ENCODE results near the gene TMEM219.
"Not testable (repeated sequence)": the region's sequence is repeated elsewhere in the genome, so short reads cannot be mapped to it uniquely, and the experiment has no call there.

The TMEM219 gene

DNA sequence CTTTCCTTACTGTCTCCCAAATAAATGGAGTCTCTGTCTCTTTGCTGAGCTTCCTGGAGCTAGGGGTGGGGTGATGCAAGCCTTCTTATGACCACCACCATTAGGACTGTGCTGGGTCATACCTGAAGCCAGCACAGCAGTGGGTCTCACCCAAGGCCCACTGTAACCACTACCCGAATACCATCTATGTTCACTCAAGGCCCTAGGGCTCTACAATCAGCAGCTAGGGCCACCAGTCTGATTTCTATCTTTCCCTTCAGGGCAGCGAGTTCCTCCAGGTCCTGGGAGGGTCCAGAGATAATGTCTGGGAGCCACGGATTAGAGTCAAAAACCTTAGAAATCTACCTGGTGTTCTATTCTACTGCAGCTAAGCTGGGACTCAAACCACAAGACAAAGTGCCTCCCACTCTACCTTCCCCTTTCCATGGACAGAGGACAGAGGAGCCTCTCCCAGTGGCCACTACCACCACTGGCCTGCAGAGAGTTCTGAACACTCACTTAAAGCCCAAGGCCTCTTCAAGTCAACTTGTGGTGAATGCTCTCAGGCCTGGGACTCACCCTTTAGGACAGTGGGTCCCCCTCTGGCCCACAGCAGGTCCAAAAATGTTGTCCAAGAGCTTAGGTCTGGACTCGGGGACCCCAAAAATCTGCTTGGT is 10.9 kb upstream of the TMEM219 start:
- no peak for DNase-seq (ENCODE audit: low read depth, low spot score)

DNA sequence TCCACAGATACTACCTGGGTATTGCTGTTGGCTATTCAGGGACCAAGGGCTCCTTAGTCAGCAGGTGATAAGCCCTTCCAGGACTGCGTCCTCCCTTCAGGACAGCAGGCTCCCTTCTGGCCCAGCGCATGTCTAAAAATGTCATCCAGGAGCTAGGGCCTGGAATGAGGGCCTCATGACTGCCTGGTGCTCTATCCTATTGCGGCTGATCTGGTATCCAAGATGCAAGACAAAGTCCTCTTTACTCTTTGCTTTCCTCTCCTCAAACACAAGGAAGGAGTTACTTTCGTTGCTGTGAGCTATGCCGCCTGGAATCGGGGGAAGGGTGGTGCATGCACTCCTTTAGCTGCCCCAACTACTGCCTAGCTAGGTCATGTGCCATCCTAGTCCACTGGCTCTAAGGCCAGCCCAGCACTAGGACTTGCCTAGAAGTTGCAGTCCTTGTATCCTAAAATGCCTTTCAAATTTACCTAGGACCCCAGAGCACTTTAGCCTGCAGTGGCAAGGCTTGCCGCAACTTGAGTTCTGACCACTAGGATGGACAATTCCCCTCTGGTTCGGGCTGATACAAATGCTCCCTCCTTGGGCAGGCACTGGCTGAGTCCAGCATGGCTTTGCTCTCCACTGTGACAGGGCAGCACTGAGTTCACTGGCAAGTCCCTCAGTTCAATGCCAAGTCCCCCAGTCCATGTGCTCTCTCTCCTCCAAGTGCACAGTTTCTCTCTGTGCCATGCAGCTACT is 10.1 kb upstream of the TMEM219 start:
- no peak for DNase-seq (ENCODE audit: low read depth, low spot score)

DNA sequence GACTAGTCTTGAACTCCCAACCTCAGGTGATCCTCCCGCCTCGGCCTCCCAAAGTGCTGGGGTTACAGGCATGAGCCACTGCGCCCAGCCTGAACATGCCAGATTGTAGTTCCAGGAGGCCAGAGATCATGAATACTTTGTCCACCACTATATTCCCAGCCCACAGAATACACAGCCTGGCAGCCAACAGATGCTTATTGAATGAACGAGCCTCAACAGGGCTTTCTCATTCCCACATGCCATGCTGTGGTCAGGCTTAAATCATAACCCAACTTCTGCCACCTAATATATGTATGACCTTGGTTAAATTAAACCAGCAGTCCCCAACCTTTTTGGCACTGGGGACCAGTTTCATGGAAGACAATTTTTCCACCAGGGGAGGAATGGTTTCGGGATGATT is 3.1 kb upstream of the TMEM219 start:
- no peak for DNase-seq (ENCODE audit: low read depth, low spot score)

DNA sequence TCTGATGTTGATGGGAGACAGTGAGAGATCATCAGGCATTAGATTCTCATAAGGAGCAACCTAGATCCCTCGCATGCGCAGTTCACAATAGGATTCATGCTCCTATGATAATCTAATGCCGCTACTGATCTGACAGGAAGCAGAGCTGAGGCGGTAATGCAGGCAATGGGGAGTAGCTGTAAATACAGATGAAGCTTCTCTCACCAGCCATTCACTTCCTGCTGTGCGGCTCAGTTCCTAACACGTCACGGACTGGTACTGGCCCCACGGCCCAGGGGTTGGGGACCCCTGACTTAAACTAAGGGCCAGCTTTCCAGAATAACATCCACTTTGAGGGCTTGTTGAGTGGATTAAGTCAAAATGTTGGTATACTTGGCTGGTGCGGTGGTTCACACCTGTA is 2.6 kb upstream of the TMEM219 start:
- DNase-seq (ENCODE audit: low read depth, low spot score) = no peak

DNA sequence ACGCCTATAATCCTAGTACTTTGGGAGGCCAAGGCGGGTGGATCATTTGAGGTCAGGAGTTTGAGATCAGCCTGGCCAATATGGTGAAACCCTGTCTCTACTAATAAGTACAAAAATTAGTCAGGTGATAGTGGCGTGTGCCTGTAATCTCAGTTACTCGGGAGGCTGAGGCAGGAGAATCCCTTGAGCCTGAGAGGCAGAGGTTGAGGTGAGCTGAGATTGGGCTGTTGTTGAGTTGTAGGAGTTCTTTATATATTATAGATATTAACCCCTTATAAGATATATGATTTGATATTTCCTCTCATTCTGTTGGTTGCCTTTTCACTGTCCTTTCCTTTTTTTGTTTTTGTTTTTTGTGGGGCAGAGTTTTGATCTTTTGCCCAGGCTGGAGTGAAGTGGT is 2.1 kb upstream of the TMEM219 start:
- DNase-seq (ENCODE audit: low read depth, low spot score) = not testable (repeated sequence)

DNA sequence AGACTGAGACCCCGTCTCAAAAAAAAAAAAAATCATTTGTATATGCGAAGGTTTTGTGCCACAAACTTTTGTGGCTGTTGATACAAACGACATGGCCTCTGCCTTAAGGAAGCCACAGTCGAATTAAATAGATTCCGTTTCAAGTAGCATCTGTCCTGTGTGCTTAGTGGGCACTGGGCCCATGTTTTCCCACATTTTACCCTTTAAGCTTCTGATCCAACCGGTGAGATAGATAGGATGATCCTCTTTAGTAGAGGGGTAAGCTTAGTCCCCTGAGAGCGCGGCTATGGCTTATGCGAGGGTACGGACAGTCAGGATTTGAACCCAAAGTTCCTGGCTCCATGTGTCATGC is 776 bp upstream of the TMEM219 start:
- no peak for DNase-seq (ENCODE audit: low read depth, low spot score)

DNA sequence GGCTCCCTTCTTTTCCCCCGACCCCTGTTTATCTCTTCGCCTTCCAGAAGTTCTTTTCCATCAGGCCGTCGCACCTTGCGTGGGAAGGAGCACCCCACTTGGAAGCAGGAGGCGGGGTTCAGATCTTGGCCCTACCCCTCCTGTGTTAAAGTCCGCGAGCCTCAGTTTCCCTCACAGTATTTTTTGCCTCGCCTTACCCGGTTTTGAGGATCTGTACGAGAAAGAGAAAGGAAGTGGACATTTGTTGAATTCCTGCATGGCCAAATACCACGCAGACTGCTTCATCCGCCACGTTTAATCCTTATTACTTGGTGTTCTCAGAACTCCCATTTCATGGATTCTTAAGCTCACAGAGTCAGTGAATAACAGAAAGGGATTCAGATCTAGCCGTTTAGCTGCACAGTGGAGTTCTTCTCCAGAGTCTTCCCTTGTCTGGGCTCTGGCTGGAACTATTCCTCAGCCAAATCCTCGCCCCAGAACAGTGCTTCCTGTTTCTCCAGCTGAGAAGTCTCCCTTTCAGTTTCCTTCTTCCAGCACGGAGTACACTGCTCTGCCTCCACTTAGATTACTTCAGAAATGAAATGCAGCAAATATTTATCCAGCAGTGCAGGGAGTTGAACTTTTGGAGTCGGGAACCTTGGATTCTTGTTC is 590 bp downstream of the TMEM219 start:
- DNase-seq (ENCODE audit: low read depth, low spot score) = no peak

DNA sequence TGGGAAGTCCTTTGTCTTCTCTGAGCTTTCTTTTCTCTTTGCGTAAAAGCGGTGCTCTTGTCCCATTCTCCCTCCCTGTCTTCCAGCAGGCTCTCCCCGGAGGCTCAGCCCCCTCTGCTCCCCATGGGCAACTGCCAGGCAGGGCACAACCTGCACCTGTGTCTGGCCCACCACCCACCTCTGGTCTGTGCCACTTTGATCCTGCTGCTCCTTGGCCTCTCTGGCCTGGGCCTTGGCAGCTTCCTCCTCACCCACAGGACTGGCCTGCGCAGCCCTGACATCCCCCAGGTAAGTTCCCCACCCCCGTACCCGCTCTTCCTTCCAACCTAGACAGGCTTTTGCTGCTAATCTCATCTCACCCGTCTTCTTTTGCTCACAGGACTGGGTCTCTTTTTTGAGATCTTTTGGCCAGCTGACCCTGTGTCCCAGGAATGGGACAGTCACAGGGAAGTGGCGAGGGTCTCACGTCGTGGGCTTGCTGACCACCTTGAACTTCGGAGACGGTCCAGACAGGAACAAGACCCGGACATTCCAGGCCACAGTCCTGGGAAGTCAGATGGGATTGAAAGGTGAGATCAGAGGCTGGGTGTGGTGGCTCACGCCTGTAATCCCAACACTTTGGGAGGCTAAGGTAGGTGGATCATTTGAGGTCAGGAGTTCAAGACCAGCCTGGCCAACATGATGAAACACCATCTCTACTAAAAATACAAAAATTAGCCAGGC is 1.3 kb downstream of the TMEM219 start:
- DNase-seq (ENCODE audit: low read depth, low spot score) = no peak

DNA sequence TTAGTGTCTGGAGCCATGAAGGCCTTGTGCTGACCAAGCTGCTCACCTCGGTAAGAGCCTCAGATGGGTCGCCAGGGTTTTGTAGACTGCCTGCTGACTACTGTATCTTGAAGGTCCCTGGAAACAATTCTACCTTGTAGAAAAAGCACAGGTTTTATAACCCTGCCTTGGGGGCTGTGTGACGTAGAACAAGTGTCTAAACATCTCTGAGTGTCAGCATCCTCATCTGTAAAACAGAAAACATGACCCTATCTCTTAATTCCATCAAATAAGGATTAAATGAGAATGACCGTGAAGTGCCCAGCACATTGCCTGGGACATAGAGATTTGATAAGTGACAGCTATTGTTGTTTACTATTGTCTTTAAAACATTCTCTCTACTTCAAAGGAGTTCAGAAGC is 6.3 kb downstream of the TMEM219 start:
- DNase-seq (ENCODE audit: low read depth, low spot score) = no peak

DNA sequence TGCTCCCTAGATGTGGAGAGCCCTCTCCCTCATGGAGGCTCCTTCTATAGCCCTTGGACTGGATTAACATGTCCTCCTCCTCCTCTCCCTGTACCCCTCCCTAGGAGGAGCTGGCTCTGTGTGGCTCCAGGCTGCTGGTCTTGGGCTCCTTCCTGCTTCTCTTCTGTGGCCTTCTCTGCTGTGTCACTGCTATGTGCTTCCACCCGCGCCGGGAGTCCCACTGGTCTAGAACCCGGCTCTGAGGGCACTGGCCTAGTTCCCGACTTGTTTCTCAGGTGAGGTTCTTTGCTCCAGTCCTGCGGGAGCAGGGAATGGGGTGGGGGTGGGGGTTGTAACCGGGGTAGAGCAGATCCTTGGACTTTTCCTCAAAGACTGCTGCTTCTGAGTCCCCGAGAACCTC is 9.4 kb downstream of the TMEM219 start:
- no peak for DNase-seq (ENCODE audit: low read depth, low spot score)

DNA sequence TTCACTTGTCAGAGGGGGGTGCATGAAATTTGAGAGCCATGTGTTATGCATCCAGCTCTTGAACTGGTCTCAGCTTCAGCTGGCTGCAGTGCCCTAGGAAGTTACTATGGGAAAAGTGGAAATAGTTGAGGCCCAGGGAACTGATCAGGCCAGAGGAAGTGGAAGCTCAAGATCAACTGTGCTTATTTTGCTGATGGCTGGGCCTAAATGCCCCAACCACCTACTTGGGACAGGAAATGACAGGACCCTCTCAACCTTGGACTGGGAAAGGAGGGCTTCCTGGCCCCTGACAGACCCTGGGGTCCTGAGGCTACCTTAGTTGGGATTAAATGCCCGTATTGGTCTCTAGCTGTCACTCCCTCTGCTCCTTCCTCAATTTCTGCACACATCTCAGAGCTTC is 10.6 kb downstream of the TMEM219 start:
- no peak for DNase-seq (ENCODE audit: low read depth, low spot score)

DNA sequence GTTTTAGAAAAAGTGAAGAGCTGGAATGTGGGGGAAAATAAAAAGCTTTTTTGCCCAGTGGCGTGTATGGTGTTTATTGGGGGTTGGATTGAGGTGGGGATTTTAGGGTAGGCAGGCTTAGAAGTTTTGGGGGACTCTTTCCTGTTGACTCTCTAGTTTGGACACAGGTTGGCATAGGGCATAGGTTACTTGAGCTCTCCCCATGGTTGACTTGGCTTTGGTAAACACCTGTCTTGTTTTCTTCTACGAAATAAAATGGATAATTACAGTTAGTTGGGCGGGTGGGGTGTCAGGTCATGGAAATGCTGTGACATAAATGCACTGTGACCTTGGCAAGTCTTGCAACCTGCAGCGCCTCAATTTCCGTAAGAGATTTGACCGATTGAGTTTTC is 11.1 kb downstream of the TMEM219 start:
- DNase-seq (ENCODE audit: low read depth, low spot score) = no peak

DNA sequence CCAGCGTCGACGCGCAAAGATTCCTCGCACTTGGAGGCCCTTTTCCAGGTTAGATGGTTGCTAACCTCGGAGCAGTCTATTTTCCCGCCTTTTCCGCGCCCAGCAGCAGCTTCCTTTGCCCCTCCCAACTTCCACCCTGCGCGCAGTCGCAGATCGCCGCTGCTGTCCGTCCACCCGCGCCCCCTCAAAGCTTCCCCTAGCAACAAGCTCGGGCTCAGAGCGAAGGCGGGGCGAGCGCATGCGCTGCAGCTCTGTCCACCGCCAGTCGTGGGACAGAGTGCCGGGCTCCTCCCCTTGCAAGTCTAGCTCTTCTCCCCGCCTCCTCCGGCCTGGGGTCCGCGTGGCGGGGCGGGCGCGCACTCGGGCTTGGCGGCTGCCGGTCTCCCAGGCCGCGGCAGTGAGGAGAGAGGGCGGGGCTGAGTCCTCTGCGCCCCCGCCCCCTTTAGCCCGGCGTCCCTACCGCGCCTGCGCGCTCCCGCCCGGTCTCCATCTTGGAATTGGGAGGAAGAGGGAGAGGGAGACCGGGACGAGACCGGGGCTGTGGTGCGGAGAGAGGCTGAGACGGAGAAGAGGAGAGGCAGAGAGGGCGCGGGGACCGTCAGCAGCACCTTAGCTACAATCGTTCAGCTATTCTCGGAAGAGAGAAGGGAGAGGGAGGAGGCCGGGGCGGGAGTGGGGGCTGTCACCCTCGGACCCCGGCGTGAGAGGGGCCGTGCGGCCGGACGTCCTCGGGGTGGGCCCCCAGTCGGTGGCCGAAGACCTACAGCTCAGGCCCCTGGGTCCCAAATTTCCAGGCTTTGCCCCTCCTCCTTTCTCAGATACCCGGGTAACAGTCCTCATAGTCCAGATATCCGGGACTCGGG is 11.7 kb downstream of the TMEM219 start, which contains the start of gene TAOK2:
Gene TAOK2 (plus strand): TSS at position 485 of the 863 bp plus-strand sequence. CDS start 3,905 bp downstream, outside the sequence.
- DNase-seq (ENCODE audit: low read depth, low spot score) = peak; percentile 95

DNA sequence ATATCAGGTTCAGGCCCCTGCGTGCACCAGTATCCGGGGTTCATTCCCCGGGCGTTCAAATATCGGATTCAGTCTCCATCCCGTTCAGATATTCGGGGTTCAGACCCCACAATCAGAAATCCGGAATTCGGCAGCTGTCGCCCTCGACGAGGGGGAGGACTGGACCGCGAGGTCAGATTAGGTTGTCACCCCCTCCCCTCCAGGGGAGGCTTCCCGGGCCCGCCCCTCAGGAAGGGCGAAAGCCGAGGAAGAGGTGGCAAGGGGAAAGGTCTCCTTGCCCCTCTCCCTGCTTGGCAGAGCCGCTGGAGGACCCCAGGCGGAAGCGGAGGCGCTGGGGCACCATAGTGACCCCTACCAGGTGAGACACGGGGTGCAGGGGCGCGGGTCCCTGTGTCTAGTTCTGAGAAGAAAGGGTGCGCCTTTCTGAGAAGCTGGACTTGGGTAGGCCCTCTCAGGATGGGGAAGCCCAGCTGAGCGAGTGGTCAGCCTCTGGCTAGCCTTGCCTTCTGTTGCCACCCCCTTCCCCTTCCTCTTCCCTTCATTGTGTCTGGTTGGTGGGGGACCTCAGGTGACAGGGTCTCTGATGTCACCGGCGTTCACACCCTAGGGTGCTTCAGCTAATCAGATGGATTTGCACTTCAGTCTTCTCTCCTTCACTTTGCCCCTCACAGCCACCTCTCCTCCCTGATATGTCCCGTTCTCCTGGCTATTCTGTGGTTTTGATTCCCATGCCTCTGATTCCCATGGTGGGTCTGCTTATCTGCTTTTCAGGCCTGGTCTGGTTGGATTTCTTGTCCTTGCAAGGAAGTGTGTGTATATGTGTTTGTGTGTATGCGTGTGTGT is 12.6 kb downstream of the TMEM219 start:
- DNase-seq (ENCODE audit: low read depth, low spot score) = no peak

DNA sequence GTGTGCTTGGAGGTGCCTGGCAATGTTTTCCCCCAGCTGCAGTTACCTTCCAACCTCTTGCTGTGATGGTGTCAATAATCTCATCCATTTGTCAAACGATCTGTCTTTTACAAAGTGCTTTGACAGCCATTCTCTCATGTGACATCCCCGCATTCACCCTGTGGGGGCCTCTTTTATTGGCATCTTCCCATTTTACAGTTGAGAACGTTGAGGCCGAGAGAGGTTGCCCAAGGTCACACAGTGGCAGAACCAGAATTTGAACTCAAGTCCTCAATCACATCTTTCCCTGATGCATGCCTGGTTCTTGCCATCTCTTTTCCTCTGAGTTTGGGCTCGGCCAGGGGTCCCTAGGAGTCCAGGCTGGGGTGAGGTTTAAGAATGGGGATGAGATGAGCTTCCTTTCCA is 13.3 kb downstream of the TMEM219 start:
- DNase-seq (ENCODE audit: low read depth, low spot score) = no peak

DNA sequence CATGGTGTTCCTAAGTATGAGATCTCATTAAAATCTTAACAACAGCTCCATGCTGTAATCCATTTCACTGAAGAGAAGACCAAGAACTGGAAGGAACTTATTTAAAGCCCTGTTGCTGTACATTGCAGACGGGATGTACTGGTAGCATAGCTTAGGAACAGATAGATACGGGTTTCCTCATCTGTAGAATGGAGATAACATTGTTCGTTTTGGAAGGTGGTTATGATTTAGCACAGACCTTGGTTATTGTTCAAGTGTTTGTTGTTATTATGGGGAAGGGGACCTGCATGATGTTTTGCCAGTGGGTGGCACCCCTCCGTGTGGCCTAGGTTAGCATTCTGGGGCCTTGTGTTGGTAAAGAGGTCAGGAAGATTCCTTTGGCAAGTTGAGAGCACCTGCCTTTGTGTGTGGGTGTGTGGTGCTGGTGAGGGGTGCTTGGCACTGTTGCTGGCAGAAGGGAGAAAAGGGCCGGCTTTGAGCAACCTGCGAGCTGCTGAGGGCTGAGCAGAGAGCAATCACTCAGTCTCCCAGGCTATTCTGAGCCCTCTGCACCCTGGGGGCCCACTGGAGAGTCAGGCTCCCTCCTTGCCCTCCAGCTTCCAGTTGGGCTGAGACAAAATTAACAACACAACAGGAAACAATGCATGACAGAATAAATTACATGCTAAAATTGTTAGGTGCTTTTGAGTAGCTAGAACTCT is 14.1 kb downstream of the TMEM219 start:
- no peak for DNase-seq (ENCODE audit: low read depth, low spot score)

DNA sequence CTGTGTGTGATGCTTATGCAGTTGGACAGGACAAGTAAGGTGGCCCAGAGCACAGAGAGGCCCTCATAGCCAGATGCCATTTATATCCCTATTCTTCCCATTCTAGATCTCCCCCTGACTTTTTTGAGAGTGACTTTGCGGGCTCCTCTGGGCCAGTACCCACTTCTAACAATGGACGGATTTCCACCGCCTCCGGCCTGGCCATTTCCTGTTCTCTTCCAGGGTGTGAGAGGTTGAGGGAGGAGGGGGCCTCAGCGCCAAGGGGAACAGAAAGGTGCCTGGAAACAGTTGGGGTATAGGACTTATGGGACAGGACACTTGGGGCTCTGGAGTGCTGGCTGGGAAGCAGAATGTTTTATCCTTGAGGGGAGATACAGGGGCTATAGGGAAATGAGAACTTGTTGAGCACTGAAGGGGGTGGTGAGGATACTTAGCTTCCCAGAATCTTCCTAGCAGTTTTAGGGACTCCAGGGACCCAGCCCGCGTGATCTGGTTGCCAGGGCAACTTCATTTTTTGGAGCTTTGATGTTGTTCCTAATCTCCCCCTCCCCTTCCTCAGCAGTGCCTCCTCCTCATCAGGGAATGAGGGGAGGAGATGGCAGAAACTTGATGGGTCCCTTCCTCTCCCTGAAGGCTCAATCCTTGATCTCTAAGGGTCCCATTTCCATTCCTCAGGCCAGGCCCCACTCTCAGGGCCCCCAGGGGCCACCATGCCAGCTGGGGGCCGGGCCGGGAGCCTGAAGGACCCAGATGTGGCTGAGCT is 15.4 kb downstream of the TMEM219 start:
- no peak for DNase-seq (ENCODE audit: low read depth, low spot score)

DNA sequence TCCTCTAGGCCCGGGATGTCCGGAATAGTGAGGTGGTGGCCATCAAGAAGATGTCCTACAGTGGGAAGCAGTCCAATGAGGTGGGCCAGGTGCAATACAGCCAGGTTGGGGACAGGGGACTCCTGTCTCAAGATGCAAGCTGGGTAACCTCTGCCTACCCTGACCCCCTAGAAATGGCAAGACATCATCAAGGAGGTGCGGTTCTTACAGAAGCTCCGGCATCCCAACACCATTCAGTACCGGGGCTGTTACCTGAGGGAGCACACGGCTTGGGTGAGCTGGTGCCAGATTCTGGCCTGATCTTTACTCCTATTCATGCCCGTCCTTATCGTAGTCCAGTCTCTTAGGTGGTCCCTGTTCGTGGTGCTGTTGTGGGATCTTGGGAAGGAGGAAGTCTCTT is 16.2 kb downstream of the TMEM219 start:
- DNase-seq (ENCODE audit: low read depth, low spot score) = no peak

All from activated naive CD8-positive, alpha-beta T cell treated with anti-CD3 and anti-CD28 coated beads, Interleukin-2, amount 50 U/mL, for 16 hours (primary cell).